ENCODE data around the gene AVL9. TPM values are rescaled to one million over a fixed set of nuclear protein-coding genes. Genes with fewer than 3 reads are reported as not detected.

The AVL9 gene
- polyA plus RNA-seq, 1 of the 3 experiments (the other 2 are of a cell fraction) = 8.9 TPM

GRCh38 chr7:32522746-32523530, 27.6 kb downstream of the AVL9 start:
- ChIA-PET POLR2A (no interaction called here), CTCF (no interaction called here)
- TF ChIP-seq RAD21 (IDR thresholded peaks at IDR 0.05; ENCODE audit: low read length) = no peak
- TF ChIP-seq EP300 (IDR thresholded peaks at IDR 0.05; ENCODE audit: borderline replicate concordance in 1 of 2, low read depth in 1 of 2, low read length in 1 of 2) = no peak
- TF ChIP-seq JUND (IDR thresholded peaks at IDR 0.05) = no peak
- no peak for TF ChIP-seq RXRA (IDR thresholded peaks at IDR 0.05; ENCODE audit: borderline replicate concordance, low read depth)
- no peak for TF ChIP-seq NFIC (IDR thresholded peaks at IDR 0.05; ENCODE audit: borderline replicate concordance)
- TF ChIP-seq CHD2 (IDR thresholded peaks at IDR 0.05; ENCODE audit: low read length, partially characterized antibody) = no peak
- TF ChIP-seq FOSL2 (IDR thresholded peaks at IDR 0.05; ENCODE audit: borderline replicate concordance, low read depth) = no peak
- TF ChIP-seq, protein P1, sequence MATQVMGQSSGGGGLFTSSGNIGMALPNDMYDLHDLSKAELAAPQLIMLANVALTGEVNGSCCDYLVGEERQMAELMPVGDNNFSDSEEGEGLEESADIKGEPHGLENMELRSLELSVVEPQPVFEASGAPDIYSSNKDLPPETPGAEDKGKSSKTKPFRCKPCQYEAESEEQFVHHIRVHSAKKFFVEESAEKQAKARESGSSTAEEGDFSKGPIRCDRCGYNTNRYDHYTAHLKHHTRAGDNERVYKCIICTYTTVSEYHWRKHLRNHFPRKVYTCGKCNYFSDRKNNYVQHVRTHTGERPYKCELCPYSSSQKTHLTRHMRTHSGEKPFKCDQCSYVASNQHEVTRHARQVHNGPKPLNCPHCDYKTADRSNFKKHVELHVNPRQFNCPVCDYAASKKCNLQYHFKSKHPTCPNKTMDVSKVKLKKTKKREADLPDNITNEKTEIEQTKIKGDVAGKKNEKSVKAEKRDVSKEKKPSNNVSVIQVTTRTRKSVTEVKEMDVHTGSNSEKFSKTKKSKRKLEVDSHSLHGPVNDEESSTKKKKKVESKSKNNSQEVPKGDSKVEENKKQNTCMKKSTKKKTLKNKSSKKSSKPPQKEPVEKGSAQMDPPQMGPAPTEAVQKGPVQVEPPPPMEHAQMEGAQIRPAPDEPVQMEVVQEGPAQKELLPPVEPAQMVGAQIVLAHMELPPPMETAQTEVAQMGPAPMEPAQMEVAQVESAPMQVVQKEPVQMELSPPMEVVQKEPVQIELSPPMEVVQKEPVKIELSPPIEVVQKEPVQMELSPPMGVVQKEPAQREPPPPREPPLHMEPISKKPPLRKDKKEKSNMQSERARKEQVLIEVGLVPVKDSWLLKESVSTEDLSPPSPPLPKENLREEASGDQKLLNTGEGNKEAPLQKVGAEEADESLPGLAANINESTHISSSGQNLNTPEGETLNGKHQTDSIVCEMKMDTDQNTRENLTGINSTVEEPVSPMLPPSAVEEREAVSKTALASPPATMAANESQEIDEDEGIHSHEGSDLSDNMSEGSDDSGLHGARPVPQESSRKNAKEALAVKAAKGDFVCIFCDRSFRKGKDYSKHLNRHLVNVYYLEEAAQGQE (IDR thresholded peaks at IDR 0.05; ENCODE audit: low read depth, low read length) = no peak
- TF ChIP-seq MEF2A (IDR thresholded peaks at IDR 0.05; ENCODE audit: borderline replicate concordance, low read depth) = no peak
- no peak for TF ChIP-seq TAF1 (IDR thresholded peaks at IDR 0.05; ENCODE audit: borderline replicate concordance, low read depth, low read length)
- TF ChIP-seq EZH2phosphoT487 (IDR thresholded peaks at IDR 0.05; ENCODE audit: borderline replicate concordance, low read depth) = no peak
- TF ChIP-seq GATA2 (CRISPR knock-in tag; IDR thresholded peaks at IDR 0.05) = no peak
- no peak for TF ChIP-seq SIN3A (IDR thresholded peaks at IDR 0.05; ENCODE audit: borderline replicate concordance, low read depth, low read length)
- no peak for DNase-seq
- WGBS (ENCODE audit: low lambda C conversion rate) = 92% methylated on average over 6 of the region's 6 CpGs
- Histone ChIP-seq H3K9ac (no peak overlapping the region), H3K27ac (ENCODE audit: low read depth in 2 of 2, low read length in 1 of 2) (no peak overlapping the region), H3K9me3 (peaks cover 11% of the 10 kb centered on the region), H3K36me3 (replicated peaks in 1 of 2; ENCODE audit: control insufficient read depth in 1 of 2, insufficient read depth in 2 of 2, low read length in 1 of 2) (peaks cover 0 to 27% of the 10 kb centered on the region in 2 experiments), H3K4me1 (ENCODE audit: control insufficient read depth in 1 of 2, insufficient read depth in 2 of 2, low read depth in 1 of 2, low read length in 1 of 2) (no peaks in the 10 kb centered on the region), H3K9me2 (no peaks in the 10 kb centered on the region), H3K4me3 (ENCODE audit: low read depth in 2 of 2, low read length in 1 of 2) (no peak overlapping the region), H3F3A (replicated peaks; ENCODE audit: insufficient read depth) (peaks cover 10% of the 10 kb centered on the region), H2AFZ (ENCODE audit: low read depth) (no peak overlapping the region), H3K4me2 (no peak overlapping the region), H4K20me1 (ENCODE audit: insufficient read depth) (peaks cover 8% of the 10 kb centered on the region; the same call in 1 of the 2 replicates), H3K27me3 (ENCODE audit: insufficient read depth) (no peaks in the 10 kb centered on the region), H3K79me2 (ENCODE audit: insufficient read depth) (peaks cover 82% of the 10 kb centered on the region)

GRCh38 chr7:32524631-32525030, 29.3 kb downstream of the AVL9 start:
- DNase-seq = no peak
- Histone ChIP-seq H3F3A (replicated peaks; ENCODE audit: insufficient read depth) (peaks cover under 1% of the 10 kb centered on the region), H3K27ac (ENCODE audit: low read depth in 2 of 2, low read length in 1 of 2) (no peak overlapping the region), H3K4me1 (ENCODE audit: control insufficient read depth in 1 of 2, insufficient read depth in 2 of 2, low read depth in 1 of 2, low read length in 1 of 2) (no peaks in the 10 kb centered on the region), H3K27me3 (ENCODE audit: insufficient read depth) (no peaks in the 10 kb centered on the region), H3K4me2 (no peak overlapping the region), H3K9me3 (peaks cover 2% of the 10 kb centered on the region; the same call in 1 of the 2 replicates), H2AFZ (ENCODE audit: low read depth) (no peak overlapping the region), H3K9ac (no peak overlapping the region), H3K9me2 (no peaks in the 10 kb centered on the region), H4K20me1 (ENCODE audit: insufficient read depth) (peaks cover 13% of the 10 kb centered on the region; the same call in 1 of the 2 replicates), H3K79me2 (ENCODE audit: insufficient read depth) (peaks cover 85% of the 10 kb centered on the region), H3K4me3 (ENCODE audit: low read depth in 2 of 2, low read length in 1 of 2) (no peak overlapping the region), H3K36me3 (replicated peaks in 1 of 2; ENCODE audit: control insufficient read depth in 1 of 2, insufficient read depth in 2 of 2, low read length in 1 of 2) (peaks cover 0 to 12% of the 10 kb centered on the region in 2 experiments)
- TF ChIP-seq, protein P2, sequence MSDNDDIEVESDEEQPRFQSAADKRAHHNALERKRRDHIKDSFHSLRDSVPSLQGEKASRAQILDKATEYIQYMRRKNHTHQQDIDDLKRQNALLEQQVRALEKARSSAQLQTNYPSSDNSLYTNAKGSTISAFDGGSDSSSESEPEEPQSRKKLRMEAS (IDR thresholded peaks at IDR 0.05; ENCODE audit: low read depth) = no peak
- TF ChIP-seq IRF3 (IDR thresholded peaks at IDR 0.05; ENCODE audit: low read depth, low read length) = no peak
- TF ChIP-seq TCF12 (IDR thresholded peaks at IDR 0.05) = no peak
- TF ChIP-seq RCOR1 (IDR thresholded peaks at IDR 0.05; ENCODE audit: low read length) = no peak
- ChIA-PET CTCF (no interaction called here), POLR2A (no interaction called here)
